Measurements from ENCODE around the gene VWF. TPM values are rescaled to one million over a fixed set of nuclear protein-coding genes. Genes with fewer than 3 reads are reported as not detected.
A peak's percentile ranks its signal among the peaks of the same experiment; 100 is the strongest.

VWF gene
- total RNA-seq, 1 donor from 2014 or later = 1,804 TPM

- no peak for DNase-seq (ENCODE audit: extremely low read depth, low read depth, low spot score)
Measured at GRCh38 chr12:6062757-6063735, 61.4 kb downstream of the VWF start.

GRCh38 chr12:6062395-6062756 lies 62.1 kb downstream of the VWF start:
- DNase-seq (ENCODE audit: extremely low read depth, low read depth, low spot score) = no peak

- no peak for DNase-seq (ENCODE audit: extremely low read depth, low read depth, low spot score)
Measured at GRCh38 chr12:6061660-6062059, 62.8 kb downstream of the VWF start.

GRCh38 chr12:6059860-6060565 lies 64.5 kb downstream of the VWF start:
- DNase-seq (ENCODE audit: extremely low read depth, low read depth, low spot score) = no peak

- DNase-seq (ENCODE audit: extremely low read depth, low read depth, low spot score) = no peak
Measured at GRCh38 chr12:6059221-6059620, 65.2 kb downstream of the VWF start.

GRCh38 chr12:6058481-6059161 lies 65.8 kb downstream of the VWF start:
- DNase-seq (ENCODE audit: extremely low read depth, low read depth, low spot score) = no peak

GRCh38 chr12:6057700-6058099 lies 66.8 kb downstream of the VWF start:
- no peak for DNase-seq (ENCODE audit: extremely low read depth, low read depth, low spot score)

- DNase-seq (ENCODE audit: extremely low read depth, low read depth, low spot score) = no peak
Measured at GRCh38 chr12:6056406-6057240, 67.8 kb downstream of the VWF start.

- DNase-seq (ENCODE audit: extremely low read depth, low read depth, low spot score) = peak; percentile 47
Measured at GRCh38 chr12:6053541-6053940, 70.9 kb downstream of the VWF start.

GRCh38 chr12:6052940-6053329 lies 71.5 kb downstream of the VWF start:
- DNase-seq (ENCODE audit: extremely low read depth, low read depth, low spot score) = no peak

GRCh38 chr12:6052206-6052939 lies 72.1 kb downstream of the VWF start:
- DNase-seq (ENCODE audit: extremely low read depth, low read depth, low spot score) = no peak

- DNase-seq (ENCODE audit: extremely low read depth, low read depth, low spot score) = no peak
Measured at GRCh38 chr12:6049992-6050391, 74.5 kb downstream of the VWF start.

GRCh38 chr12:6049587-6049986 lies 74.9 kb downstream of the VWF start:
- DNase-seq (ENCODE audit: extremely low read depth, low read depth, low spot score) = no peak

GRCh38 chr12:6047249-6048237 lies 76.9 kb downstream of the VWF start:
- no peak for DNase-seq (ENCODE audit: extremely low read depth, low read depth, low spot score)

GRCh38 chr12:6046511-6047180 lies 77.8 kb downstream of the VWF start:
- no peak for DNase-seq (ENCODE audit: extremely low read depth, low read depth, low spot score)

- DNase-seq (ENCODE audit: extremely low read depth, low read depth, low spot score) = no peak
Measured at GRCh38 chr12:6045438-6045837, 79.0 kb downstream of the VWF start.

GRCh38 chr12:6044082-6044481 lies 80.4 kb downstream of the VWF start:
- no peak for DNase-seq (ENCODE audit: extremely low read depth, low read depth, low spot score)

- no peak for DNase-seq (ENCODE audit: extremely low read depth, low read depth, low spot score)
Measured at GRCh38 chr12:6042446-6042845, 82.0 kb downstream of the VWF start.
